Spleen (tissue), 7 donors: ENCODE data around the gene ATXN7L3.

Experiments
- POLR2A ChIP-seq, 3 donors: fragments of 450-650 bp; IDR thresholded peaks; one replicate each; pipeline ENCODE4 v1.5.1; 2017; ENCODE audit warnings: antibody characterized with exemption in 3 of 3, mild to moderate bottlenecking in 1 of 3
- POLR2AphosphoS5 ChIP-seq, 3 donors: sonication (generic); formaldehyde crosslinking; IDR thresholded peaks; one replicate each; pipeline ENCODE4 v1.5.1; 2017; ENCODE audit warnings: antibody characterized with exemption in 3 of 3
- TF ChIP-seq, protein P1 (sequence below), 11 experiments: fragments of 200-600 bp in 7 of 11; fragments of 450-650 bp in 4 of 11; sonication (generic) in 4 of 11; IDR thresholded peaks in 8 of 11; conservative IDR thresholded peaks in 3 of 11; 1 replicate in 7 of 11; 2 replicates in 4 of 11; pipeline versions ENCODE4 v1.4.0 to v1.8.0; 2016 to 2021; ENCODE audit warnings: antibody characterized with exemption in 11 of 11, inconsistent platforms in 4 of 11, mild to moderate bottlenecking in 1 of 11
- donor health status: DM: no; HTN: no; CAD: no; lungs with moderate emphysema.
- donor health status: DM: no; HTN: no; CAD: no.
- donor health status: DM: no; HTN: no; CAD: no.

DNA sequence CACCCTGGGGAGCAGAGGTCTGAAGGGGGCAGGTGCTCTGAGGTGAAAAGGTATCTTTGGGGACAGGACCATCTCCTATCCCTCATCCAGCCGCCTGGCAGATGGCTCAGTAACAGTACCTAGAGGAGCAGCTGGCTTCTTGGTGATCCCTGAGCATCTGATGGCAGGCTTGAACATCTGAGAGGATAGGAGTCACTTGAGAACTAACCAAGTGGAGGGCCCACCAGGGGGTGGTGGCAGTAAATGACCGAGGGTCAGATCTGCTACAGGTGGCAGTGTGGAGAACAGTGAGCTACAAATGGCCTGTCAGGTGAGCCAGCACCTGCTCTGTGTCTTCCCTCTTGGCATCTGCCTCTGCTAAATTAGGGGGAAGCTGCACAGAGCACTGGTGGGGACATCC, 44.2 kb downstream of the ATXN7L3 start:
- no peak for TF ChIP-seq POLR2A (IDR thresholded peaks at IDR 0.05)
- TF ChIP-seq, protein P1, sequence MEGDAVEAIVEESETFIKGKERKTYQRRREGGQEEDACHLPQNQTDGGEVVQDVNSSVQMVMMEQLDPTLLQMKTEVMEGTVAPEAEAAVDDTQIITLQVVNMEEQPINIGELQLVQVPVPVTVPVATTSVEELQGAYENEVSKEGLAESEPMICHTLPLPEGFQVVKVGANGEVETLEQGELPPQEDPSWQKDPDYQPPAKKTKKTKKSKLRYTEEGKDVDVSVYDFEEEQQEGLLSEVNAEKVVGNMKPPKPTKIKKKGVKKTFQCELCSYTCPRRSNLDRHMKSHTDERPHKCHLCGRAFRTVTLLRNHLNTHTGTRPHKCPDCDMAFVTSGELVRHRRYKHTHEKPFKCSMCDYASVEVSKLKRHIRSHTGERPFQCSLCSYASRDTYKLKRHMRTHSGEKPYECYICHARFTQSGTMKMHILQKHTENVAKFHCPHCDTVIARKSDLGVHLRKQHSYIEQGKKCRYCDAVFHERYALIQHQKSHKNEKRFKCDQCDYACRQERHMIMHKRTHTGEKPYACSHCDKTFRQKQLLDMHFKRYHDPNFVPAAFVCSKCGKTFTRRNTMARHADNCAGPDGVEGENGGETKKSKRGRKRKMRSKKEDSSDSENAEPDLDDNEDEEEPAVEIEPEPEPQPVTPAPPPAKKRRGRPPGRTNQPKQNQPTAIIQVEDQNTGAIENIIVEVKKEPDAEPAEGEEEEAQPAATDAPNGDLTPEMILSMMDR (IDR thresholded peaks at IDR 0.05 in 8 of 11, conservative IDR thresholded peaks at IDR 0.05 in 3 of 11) = no peak
- TF ChIP-seq POLR2AphosphoS5 (IDR thresholded peaks at IDR 0.05) = no peak
